Frontal cortex (tissue), 4 donors: Measurements from ENCODE around the gene CACNG1. TPM values are rescaled to one million over a fixed set of nuclear protein-coding genes. Genes with fewer than 3 reads are reported as not detected.

Experiments used
- DNase-seq, 2 donors: peaks; one replicate each; pipeline ENCODE4 v3.0.0; 2012; ENCODE audit warnings: low spot score in 2 of 2
- FAIRE-seq: peaks from 2 replicates; lab custom pipeline; 2012; peaks lifted over from hg19 to GRCh38; lab: Jason Lieb, UNC
- total RNA-seq: library from RNA; depleted of rRNA; stranded (reverse); fragments of >200 nt; gene quantifications from one replicate; pipeline ENCODE4 v1.2.3, GENCODE V29; 2014
- donor health status: control.
- donor health status: control.
- donor health status: control.

CACNG1 gene, protein sequence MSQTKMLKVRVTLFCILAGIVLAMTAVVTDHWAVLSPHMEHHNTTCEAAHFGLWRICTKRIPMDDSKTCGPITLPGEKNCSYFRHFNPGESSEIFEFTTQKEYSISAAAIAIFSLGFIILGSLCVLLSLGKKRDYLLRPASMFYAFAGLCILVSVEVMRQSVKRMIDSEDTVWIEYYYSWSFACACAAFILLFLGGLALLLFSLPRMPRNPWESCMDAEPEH
- total RNA-seq, result under 0.01 TPM

DNA sequence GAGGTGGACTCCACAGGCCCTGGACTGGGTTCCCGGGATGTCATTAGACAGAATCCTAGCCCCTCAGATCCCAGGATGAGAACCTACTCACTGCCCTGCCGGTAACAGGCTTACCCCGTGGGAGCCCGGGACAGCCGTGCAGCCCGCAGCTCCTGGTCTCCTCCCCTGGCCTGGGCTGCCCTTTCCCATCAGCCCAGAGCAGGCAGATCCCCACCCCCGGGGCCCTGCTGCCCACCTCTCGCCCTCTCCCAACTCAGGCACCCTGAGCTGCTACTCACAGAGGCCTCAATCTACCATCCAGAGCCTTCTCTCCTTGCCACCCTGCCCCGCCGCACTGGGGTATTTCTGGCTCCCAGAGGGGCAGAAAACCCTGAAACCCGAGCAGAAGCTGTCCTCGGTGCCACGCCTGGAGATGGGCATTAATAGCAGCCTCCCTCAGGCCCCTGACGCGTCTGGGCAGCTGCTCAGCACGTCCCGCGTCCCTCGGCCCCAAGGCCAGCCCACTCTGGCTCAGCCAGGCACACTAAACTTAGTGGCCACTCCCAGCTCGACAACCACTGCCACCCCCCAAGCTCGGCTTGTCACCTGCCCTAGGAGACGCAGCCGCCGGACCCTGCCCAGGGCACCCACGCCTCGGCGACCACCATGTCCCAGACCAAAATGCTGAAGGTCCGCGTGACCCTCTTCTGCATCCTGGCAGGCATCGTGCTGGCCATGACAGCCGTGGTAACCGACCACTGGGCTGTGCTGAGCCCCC lies at the start of gene CACNG1:
TSS of gene CACNG1 (plus strand) at position 539 of the 757 bp plus-strand sequence. CDS start at position 646, 107 bp downstream.
- FAIRE-seq (no peak), DNase-seq (no peak)

DNA sequence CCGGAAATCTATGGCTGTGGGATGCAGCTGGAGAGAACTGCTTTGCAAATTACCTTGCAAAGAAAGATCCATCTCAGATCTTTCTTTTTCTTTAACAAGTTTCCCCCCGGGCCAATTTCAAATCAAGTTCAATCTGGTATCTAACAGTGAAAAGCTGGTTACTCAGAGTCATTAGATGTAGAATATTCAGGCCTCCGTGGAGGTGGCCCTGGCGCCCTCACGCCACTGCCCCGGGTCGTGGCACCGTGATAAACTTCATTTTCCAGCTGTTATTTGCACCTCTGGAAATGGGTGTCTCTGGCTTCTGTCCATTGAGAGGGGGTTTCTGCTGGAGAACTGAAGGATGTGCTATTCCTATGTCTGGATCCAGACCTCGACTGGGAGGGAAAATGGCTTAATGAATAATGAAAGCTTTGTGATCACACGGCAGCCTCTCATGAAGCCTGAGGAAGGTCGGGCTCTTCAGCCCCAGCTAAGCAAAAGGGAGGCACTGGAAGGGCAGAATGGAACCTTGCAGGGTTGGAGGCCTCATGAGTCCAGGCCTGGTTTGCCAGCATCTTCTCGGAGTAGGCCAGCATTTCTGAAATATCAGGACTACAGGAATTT lies 49.3 kb upstream of the CACNG1 start:
- DNase-seq, result no peak
- no peak for FAIRE-seq

DNA sequence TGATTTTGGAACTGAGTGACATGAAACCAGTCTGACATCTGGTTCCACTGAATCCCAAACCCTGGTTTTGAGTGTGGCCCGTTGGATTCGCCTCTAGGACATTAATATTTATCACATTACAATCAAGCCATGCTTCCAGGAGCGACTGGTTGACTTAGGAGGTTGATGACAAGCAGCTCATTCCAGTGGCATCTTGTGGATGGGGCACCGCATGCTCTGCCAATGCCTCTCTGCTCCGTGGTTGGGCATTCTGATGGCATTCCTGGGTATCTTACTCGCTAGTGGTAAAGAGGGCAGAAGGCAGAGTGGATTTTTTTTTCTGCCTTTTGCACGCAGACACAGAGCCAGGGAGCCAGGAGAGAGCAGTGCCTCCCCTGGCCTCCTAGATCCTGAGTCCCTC lies 48.4 kb upstream of the CACNG1 start:
- DNase-seq (no peak), FAIRE-seq (no peak)

DNA sequence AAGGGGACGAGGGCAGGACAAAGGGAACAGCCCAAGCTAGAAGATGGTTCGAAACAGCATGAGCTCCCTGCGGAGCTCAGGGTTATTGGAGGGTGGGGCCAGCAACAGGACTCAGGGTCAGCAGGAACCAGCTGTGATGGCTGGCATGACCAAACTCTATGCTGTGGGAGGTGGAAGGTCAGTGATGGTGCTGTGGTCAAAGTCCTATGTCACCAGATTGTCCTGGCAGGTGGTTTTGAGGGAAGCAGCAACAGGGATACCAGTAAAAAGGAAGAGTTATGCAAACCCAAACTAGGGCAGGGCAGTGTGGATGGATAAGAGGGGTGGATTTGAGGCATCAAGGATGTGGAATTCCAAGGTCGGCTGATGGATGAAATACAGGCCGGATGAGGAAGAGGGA lies 47.4 kb upstream of the CACNG1 start:
- DNase-seq (no peak), FAIRE-seq (no peak)

DNA sequence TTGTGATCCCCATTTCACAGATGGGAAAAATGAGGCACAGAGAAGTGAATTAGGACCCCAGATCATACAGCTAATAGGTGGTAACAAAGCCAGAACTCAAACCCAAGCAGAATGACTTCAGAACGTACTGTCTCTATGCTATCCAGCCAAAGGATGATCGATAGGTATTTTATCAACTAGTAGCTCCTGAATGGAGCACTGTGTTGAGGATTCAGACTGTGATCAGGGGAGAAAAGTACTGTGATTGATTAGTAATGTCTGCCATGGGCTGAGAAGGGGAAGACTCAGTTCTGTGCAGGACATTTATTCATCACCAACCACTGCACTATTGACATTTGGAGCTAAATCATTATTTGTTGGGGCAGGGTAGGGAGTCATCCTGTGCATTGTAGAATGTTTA lies 41.1 kb upstream of the CACNG1 start:
- no peak for FAIRE-seq

DNA sequence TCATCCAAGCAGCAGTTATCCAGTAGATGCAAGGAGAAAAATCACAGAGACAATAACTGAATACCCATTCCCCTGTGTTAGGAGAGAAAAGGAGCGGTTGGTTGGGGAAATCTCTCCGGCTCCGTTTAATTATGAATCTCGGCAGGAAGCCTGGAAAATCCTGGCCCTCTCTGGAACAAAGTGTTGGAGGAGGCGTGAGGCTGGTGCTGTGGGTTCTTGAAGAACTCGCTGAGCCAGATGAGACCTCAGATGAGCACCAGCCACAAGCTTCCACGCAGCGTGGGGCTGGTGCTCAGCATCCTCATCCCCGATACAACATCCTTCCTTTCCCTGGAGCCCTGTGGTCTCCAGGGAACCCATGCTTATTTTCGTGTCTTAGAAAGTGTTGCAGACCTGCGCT lies 40.2 kb upstream of the CACNG1 start:
- FAIRE-seq (no peak), DNase-seq (peak in 1 of 2 donors; percentile 40)

More for the DNA sequence above, 41.1 kb upstream of the CACNG1 start:
- no peak for DNase-seq

DNA sequence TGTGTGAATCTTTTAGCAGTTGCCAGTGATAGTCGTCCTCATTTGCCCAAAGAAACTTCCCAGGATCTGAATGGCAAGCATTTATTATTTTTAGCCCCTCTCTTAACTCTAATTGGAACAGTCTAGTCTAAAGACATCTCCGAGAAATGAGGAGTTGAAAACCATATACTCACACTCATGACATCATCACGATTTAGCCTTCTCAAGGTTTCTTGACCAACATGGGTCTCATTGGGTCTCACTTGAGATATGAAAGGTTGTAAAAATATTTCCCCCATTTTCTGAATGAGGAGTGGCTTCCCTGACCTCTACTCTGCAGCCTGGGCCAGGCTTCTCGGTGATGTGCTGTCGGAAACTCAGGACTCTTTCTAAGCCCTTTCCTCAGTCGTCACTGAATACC lies 37.1 kb upstream of the CACNG1 start:
- DNase-seq (no peak), FAIRE-seq (no peak)

DNA sequence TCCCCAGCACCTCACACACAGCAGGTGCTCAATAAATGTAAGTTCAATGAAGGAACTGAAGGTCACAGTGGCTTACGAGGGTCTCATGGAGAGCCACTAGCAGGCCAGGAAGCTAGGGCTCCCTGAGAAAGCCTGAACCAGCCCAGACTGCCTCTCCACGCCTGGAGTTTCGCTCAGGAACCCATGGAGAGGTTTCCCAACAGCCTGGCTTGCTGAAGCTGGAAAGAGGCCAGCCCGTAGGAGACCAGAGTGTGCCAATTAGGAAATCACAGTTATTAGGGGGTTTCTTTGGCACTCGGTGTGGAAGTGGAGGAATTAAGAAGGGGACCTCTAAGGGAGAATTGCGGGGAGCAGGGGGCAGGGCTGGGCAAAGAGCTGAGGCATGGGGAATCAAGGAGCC lies 36.3 kb upstream of the CACNG1 start:
- FAIRE-seq (no peak), DNase-seq (no peak)

DNA sequence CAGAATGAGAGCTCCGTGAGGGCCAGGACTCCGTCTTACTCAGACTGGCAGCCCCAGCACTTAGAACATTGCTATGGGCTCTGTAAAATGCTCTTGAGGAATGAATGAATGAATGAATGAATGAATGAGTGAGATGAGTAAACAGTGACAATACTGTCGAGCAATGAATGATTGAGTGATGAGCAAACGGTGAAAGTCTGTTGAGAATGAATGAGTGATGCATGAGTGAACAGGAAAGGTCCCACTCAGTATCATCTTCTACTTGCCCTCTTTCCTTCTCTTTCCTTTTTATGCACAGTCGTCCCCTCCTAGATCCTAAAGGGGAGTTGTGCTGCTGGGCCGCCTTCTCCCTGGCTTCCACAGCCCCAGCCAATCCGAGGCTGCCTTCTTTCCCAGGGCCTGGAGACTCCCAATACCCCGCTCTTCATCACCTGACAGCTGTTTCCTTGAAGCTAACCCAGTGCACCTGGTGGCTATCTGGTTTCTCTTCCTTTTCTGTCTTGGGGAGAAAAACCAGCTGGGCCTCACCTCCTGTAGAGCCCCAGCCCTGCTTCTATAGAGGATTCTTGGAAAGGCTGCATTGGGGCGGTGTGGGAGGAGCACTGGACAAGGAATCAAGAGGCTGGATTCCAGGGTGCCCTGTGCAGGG lies 32.7 kb upstream of the CACNG1 start:
- FAIRE-seq (no peak), DNase-seq (no peak)

DNA sequence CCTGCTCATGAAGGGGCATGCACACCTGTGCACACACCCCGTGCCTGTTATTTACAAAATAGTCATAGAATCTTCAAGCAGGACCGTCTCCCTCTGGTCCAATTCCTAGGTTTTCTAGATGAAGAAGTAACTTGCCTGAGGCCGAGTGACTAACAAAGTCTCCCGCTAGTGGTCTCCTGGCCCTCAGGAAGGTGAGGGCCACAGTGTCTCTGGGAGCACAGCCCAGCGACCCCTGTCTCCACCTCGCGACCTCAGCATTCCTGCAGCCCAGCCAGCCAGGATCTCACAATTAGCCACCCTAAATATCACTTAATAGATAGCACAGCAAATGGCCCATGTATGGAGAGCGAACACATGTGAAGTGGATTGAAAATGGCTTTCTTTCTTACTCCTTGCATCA lies 30.5 kb upstream of the CACNG1 start:
- FAIRE-seq, result no peak
- DNase-seq, result no peak

DNA sequence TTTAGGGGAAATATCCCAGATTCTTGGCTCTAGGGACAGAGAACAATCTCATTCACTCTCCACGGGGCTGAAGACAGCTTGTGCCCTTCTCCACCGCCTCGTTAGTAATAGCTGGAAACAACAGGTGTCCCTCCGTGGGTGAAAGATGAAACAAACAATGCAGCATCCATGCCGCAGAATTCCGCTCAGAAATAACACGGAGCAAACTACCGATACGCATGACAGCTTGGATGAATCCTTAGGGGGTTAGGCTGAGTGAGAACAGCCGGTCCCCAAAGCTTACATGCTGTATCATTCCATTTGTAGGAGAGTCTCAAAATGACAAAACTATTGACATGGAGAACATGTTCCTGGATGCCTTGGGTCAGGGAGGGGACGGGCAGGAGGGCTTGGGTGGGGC lies 29.4 kb upstream of the CACNG1 start:
- no peak for FAIRE-seq
- no peak for DNase-seq

DNA sequence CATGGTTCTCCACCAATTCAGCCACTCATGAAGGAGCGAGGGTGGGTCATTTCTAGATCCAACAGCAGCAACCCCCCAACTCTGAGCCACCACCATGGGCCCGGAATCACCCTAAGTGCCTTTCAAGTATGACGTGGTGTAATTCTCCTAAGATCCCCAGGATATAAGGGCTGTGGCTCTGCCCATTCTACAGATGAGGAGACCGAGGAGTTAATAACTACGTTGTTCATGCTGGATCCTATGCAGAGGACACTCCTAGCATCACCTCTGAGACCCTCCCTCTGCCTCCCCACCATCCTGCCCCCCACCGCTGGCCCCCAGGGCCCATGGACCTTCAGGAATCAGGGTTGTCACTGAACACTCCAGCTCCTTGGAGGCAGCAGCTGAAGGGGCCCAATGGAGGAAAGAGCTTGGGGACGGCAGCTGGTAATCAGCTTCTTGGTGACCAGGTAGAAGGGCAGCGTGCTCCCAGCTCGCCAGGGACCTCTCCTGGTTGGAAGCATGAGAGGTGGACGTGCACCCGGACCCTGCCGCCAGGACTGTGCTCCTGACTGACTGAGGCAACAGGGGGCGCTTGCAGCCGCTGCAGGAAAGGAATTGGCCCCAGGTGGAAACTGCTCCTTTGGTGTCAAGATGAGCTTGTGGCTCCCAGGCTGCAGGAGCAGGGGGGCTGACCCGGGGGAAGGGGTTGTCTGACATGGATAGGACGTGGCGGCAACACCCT lies 28.2 kb upstream of the CACNG1 start:
- DNase-seq (no peak), FAIRE-seq (no peak)

DNA sequence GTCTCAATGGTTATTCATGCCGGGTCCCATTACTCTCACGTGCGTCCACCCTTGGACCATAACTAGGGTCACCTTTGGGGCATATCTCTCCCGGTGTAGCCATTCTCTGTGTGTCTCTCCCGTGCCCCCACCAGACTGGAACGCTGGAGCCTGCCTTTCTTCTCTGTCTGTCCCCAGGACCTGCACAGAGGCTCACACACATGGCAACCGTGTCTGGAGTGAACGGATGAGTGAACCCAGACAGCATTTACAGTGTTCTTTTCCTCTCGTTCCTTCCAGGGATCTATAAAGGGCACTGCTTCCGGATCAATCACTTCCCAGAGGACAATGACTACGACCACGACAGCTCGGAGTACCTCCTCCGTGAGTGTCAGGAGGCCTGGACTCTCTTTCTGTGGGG lies 26.4 kb upstream of the CACNG1 start:
- DNase-seq, result no peak

DNA sequence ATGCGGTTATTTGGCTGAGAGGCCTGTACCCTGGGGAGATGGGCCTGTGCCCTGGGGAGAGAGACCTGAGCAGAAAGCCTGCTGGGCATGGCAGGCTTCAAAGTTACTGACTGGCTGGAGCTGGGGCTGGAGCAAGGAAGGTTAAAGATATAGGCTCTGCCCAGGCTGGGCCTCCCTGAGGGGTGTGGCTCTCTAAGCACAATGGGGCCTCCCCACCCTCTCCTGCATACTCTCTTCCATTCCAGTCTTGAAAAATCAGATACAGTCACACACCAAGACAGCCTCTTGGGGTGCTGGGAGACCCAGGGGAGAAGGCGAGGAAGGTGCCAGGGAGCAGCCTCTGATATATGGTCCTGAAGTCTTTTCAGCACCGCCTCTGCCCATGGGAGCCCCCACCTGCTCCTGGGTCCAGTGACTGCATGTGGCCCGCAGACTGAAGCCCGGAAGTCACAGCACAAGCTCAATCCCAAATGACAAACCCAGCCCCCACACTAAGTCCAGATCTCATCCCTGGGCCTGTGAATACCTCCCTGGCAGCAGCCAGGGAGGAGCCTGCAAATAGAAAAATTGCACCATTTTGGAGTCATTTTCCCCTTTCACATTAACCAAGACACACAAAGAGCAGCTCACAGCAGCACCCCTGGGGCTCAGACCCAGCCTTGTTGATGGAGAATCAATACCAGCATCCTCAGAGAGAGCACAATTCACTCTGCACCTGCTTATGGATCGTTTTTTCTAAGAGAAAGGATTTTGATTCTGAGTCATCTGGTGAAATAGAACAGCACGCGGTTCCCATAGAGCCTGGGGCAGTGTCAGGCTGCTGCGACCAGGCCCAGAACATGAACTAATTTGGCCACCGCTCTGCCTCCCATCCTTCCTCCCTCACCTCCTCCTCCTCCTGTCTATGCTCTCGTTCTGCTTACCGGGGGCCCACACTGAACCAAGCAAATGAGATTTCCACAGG lies 25.6 kb upstream of the CACNG1 start:
- FAIRE-seq, result no peak
- no peak for DNase-seq

More for the DNA sequence above, 26.4 kb upstream of the CACNG1 start:
- no peak for FAIRE-seq

DNA sequence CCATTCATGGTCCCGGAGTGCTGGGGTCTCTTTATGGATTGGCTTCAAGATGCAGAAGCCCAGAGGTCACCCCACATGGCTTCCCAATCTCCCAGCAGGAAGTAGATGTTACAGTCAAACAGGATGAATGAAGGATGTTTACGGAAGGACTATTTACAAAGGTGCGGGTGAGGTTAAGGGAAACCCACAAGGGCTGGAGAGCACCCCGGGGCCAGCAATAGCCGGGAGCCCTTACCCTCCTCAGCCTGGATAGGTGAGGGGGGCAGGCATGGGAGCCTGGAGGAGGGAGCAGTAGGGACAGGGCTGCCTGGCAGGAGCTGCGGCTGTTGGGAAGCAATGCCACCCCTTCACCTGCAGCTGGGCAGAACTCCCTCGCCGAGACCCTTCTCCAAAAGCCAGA lies 24.5 kb upstream of the CACNG1 start:
- no peak for DNase-seq
- FAIRE-seq, result no peak

DNA sequence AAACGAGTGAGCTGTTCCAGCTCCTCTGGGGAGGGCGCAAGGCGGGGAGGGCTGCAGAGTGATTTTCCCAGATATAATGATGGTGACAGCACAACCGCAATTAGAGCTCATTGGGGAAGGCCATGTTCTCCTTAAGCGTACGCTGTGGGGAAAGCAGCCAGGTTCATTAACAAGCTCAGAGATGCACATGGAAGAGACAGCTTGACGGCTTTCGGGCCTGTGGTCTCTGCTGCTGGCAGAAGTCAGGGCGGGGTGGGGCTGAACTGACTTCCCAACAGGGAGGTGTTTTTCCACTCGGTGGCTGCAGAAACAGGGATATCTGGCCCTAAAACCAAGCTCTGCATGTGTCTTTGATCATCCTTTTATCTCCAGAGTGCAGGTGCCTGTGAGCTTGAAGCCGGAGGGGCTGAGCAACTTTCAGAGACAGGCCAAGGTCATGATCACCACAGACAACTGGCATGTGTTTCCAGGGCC lies 24.0 kb upstream of the CACNG1 start:
- FAIRE-seq, result no peak
- DNase-seq, result no peak

DNA sequence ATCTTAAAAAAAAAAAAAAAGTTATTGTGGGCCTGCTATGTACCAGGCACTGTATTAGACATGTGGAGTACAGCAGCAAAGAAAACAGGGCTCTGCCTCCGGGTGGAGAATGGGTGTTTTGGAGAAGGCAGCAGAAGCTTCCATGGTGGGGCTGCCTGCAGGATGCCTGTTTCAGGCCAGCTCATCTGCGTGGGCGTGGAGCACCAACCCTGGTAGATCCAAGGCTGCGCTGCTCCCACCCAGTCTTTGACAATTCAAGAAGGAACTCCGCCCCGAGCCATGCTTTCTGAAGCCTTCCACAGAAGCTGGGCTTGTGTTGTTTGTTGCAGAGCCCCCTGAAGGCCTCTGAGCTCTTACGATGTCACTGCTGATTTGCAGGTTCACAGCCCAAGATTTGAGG lies 23.2 kb upstream of the CACNG1 start:
- no peak for FAIRE-seq

DNA sequence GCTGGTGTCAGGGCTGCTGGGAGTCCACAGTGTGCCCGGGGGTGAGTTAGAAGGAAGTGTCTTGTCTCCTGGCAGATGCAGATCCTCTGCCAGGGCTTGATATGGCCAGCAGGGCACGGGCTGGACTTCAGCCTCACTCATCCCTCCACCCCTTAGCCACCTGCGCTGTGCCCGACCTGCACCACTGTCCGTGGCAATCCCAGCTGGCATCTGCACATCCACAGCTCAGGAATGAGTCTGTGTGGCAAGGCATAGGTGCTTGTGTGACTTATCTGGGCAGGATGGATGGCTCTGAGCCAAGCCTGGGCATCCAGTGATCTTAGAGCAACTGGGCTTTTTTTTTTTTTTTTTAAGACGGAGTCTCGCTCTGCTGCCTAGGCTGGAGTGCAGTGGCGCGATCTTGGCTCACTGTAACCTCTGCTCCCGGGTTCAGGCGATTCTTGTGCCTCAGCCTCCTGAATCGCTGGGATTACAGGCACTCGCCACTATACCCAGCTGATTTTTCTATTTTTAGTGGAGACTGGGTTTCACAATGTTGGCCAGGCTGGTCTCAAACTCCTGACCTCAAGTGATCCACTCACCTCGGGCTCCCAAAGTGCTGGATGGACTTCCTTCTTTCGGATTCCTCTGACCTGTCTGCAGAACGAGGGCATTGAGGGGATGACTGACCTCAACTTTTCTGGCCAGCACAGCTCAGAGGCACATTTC lies 22.5 kb upstream of the CACNG1 start:
- FAIRE-seq, result no peak
- DNase-seq, result no peak

More for the DNA sequence above, 23.2 kb upstream of the CACNG1 start:
- no peak for DNase-seq
